Ishikawa (cell line): ENCODE results near the gene NANP.

ENCODE experiments used
- MAX ChIP-seq: IDR thresholded peaks from 2 replicates; pipeline ENCODE4 v1.6.1; 2012
- RAD21 ChIP-seq: IDR thresholded peaks from 2 replicates; pipeline ENCODE4 v1.6.1; 2012; ENCODE audit warnings: low read depth

GRCh38 chr20:25571817-25572216 is 52.0 kb downstream of the NANP start:
- TF ChIP-seq RAD21: no peak
- no peak for TF ChIP-seq MAX
